Stimulated activated CD8-positive, alpha-beta memory T cell treated with anti-CD3 and anti-CD28 coated beads, Interleukin-15, amount 100 ng/mL, for 4 hours (primary cell): Measurements from ENCODE around the gene SRPK3.

Experiments
- DNase-seq, 2 donors: peaks; one replicate each; pipeline ENCODE4 v3.0.0-alpha.2; 2020; ENCODE audit warnings: low read depth in 2 of 2

SRPK3 gene

DNA sequence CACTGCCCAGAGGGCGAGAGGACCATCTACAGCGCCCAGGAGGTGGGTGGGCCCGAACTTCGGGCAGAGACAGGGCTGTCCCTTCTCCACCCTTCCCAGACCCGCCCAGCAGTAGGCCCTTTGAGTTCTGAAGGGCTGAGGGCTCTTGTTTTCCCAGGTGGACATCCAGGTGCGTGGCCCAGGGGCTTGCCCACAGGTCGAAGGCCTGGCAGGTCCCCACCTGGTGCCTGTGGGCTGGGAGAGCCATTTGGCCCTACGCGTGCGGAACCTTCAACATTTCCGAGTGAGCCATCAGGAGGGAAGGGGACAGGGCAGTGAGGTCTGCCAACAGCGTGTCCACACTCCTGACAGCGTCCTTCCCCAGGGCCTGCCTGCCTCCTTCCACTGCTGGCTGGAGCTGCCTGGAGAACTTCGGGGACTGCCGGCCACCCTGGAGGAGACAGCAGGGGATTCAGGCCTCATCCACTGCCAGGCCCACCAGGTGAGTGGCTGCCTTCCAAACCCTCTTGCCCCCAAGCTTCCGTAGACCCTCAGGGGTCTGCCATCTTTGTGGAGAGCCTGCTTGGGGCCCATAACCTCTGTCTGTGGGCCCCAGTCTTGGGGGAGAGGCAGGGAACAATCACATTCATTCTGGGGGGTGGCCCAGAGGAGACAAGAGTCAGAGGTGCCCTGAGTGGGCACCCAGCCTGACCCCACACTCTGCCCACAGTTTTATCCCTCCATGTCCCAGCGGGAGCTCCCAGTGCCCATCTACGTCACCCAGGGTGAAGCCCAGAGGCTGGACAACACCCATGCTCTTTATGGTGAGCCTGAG is 10.0 kb upstream of the SRPK3 start:
- DNase-seq: no peak

- DNase-seq: no peak
Measured at GRCh38 chrX:153771415-153772315, 9.2 kb upstream of the SRPK3 start.

DNA sequence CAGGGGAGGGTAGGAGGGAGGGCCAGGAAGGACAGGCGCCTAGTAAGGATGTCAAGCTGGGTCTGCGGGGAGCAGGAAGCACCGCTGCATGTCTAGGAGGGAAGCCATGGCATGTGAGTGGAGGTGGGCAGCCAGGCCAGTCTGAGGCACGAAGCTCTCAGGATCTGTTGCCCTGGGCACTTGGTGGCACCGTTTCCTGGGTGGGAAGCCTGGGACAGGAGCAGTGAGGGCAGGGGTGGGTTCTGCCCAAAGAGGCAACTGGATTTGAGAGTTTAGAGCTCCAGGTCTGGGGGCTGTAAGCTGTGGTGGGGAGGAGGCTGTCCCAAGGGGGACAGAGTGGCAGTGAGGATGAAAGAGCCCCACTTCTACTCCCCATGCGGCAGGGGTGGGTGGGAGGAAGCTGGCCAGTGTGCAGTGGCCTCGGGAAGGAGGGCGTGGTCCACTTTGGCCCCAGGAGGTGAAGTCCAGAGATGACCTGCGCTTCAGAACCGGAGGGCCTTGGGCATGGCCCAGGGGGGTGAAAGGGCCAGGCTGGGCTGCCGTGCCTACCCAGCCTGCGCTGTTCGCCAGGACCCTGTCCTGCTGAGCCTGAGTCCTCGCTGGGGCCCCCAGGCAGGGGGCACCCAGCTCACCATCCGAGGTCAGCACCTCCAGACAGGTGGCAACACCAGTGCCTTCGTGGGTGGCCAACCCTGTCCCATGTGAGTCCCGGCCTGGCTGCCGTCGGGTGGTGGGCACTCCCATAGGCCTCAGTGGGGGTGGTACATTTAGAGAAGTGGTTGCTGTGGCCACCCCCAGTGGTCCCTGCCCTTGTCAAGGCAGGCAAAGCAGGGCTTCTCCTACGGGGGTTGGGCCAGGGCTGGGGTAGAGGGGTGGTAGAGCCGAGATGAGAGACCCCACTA is 8.3 kb upstream of the SRPK3 start:
- no peak for DNase-seq

GRCh38 chrX:153773218-153773611 is 7.6 kb upstream of the SRPK3 start:
- DNase-seq: no peak

DNA sequence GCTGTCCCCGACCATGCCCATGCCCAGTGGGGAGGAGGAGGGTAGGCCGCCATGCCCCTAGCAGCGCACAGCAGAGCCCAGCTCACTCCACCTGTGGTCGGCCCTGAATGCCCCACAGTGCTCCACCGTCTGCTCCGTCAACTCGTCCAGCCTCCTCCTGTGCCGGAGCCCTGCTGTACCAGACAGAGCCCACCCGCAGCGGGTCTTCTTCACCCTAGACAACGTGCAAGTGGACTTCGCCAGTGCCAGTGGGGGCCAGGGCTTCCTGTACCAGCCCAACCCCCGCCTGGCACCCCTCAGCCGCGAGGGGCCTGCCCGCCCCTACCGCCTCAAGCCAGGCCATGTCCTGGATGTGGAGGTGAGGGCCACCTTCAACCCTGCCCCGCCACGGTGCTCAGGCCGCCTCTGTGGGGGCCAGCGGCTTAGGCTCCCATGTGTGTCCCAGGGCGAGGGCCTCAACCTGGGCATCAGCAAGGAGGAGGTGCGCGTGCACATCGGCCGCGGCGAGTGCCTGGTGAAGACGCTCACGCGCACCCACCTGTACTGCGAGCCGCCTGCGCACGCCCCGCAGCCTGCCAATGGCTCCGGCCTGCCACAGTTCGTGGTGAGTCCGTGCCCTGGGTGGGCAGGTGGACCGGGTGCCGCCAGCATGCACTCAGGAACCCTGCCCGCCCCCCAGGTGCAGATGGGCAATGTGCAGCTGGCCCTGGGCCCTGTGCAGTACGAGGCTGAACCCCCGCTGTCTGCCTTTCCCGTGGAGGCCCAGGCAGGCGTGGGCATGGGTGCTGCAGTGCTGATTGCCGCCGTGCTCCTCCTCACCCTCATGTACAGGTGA is 6.9 kb upstream of the SRPK3 start:
- DNase-seq: no peak

- no peak for DNase-seq
Measured at GRCh38 chrX:153774576-153775292, 6.1 kb upstream of the SRPK3 start.

- DNase-seq: no peak
Measured at GRCh38 chrX:153775293-153776119, 5.3 kb upstream of the SRPK3 start.

GRCh38 chrX:153776120-153776599 is 4.7 kb upstream of the SRPK3 start:
- no peak for DNase-seq

DNA sequence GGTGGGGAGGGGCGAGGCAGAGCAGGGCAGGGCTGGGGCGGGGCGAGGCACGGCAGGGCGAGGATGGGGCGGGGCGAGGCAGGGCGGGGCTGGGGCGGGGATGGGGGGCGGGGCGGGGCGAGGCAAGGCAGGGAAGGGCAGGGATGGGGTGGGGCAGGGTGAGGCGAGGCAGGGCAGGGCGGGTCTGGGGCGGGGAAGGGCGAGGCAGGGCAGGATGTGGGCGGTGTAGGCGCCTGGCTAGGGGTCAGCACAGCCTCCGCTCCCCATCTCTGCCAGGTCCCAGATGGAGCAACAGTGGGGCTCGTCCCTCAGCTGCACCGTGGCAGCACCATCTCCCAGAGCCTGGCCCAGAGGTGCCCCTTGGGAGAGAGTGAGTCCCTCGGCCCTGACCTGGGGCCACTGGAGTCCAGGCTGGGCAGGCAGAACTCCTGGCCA is 4.2 kb upstream of the SRPK3 start:
- DNase-seq: no peak

GRCh38 chrX:153777261-153778090 is 3.4 kb upstream of the SRPK3 start:
- DNase-seq: no peak

- DNase-seq: no peak
Measured at GRCh38 chrX:153778181-153778580, 2.7 kb upstream of the SRPK3 start.

DNA sequence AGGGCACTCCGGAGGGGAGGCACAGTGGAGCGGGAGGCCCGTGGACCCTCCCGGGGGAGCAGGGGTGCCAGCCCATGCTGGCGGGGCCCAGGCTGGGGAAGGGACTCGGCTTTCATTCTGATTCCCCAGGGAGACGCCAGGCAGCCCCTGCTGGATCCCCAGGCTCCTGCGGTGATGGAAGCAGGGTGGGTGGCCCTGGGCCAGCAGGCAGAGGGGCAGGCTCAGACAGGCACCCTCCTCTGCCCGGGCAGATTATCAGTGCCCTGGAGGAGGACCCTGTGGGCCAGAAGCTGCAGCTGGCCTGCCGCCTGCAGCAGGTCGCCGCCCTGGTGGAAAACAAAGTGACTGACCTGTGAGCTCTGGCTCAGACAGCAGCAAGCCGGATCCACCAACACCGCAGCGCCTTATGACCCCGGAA is 2.1 kb upstream of the SRPK3 start:
- DNase-seq: no peak

- no peak for DNase-seq
Measured at GRCh38 chrX:153779891-153780677, 757 bp upstream of the SRPK3 start.

- no peak for DNase-seq
Measured at GRCh38 chrX:153781428-153782047, 697 bp downstream of the SRPK3 start.

- DNase-seq: no peak
Measured at GRCh38 chrX:153782313-153782712, 1.5 kb downstream of the SRPK3 start.

GRCh38 chrX:153782871-153783270 is 2.0 kb downstream of the SRPK3 start:
- no peak for DNase-seq
